ENCODE results near the gene ECE2.
A peak's percentile ranks its signal among the peaks of the same experiment; 100 is the strongest.
"Not testable (repeated sequence)": the region's sequence is repeated elsewhere in the genome, so short reads cannot be mapped to it uniquely, and the experiment has no call there.

Gene ECE2

DNA sequence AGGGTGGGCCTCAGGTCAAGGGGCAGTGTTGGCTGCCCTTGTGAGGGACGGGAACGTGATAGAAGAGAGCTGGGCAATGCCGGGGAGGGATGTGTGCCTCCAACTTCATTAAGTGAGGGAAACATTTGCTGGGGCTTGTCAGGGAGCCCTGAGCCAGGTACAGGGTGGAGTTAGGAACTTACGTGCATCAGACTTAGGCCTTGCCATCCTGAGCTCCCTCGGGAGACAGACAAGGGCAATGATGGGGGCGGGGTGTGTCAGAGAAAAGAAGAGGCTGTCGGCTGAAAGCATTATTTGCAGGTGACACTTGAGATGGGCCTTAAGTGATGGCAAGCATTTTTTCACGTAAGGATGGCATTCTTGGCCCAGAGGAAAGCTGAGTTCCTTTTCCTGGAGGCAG lies 63.2 kb downstream of the ECE2 start:
- DNase-seq, result peak; percentile 51 to 71

DNA sequence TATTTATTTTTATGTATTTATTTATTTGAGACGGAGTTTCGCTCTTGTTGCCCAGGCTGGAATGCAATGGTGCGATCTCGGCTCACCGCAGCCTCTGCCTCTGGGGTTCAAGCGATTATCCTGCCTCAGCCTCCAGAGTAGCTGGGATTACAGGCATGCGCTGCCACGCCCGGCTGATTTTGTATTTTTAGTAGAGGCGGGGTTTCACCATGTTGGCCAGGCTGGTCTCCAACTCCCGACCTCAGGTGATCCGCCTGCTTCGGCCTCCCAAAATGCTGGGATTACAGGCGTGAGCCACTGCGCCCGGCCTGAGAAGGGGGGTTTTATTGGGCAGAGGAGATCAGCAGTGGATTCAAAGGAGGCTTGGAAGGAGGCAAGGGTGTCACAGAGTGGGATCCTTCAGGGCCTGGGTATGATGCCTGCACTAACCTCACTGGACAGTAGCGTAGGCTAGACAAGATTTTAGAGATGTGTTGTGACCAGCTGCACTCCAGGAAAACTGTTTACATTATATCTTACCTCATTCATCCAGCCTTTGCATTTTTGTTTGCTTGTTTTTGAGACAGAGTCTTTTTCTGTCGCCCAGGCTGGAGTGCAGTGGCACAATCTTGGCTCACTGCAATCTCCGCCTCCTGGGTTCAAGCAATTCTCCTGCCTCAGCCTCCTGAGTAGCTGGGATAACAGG lies 63.8 kb downstream of the ECE2 start:
- not testable (repeated sequence) for DNase-seq

DNA sequence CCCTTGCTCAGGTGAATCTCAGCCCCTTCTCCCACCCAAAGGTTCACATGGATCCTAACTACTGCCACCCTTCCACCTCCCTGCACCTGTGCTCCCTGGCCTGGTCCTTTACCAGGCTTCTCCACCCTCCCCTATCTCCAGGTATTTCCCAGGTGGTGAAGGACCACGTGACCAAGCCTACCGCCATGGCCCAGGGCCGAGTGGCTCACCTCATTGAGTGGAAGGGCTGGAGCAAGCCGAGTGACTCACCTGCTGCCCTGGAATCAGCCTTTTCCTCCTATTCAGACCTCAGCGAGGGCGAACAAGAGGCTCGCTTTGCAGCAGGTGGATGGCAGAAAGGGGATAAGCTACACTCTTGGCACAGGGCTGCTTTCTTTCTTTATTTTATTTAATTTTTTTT lies 66.1 kb downstream of the ECE2 start:
- no peak for DNase-seq

Measured in NCI-H526 (cell line).